Neuron (in vitro differentiated cells): ENCODE measurements around the gene ENO4.

ENCODE experiments used
- H2AFZ ChIP-seq: one replicate; pipeline ENCODE4 v1.6.1; 2013; ENCODE audit warnings: low read depth, mild to moderate bottlenecking, inconsistent platforms, low read length, moderate library complexity
- H3K27me3 ChIP-seq: one replicate; pipeline ENCODE4 v1.6.1; 2013; ENCODE audit warnings: low read length; ENCODE audit not compliant: insufficient read depth
- H3K36me3 ChIP-seq: one replicate; pipeline ENCODE4 v1.6.1; 2013; ENCODE audit warnings: low read length; ENCODE audit not compliant: insufficient read depth
- H3K4me1 ChIP-seq: one replicate; pipeline ENCODE4 v1.6.1; 2013; ENCODE audit warnings: low read length; ENCODE audit not compliant: insufficient read depth
- H3K4me3 ChIP-seq: 2 replicates; pipeline ENCODE4 v1.5.1; 2013; ENCODE audit warnings: mild to moderate bottlenecking, low read length, moderate library complexity
- H3K9me3 ChIP-seq: one replicate; pipeline ENCODE4 v1.6.1; 2013; ENCODE audit warnings: low read length

The ENO4 gene

DNA sequence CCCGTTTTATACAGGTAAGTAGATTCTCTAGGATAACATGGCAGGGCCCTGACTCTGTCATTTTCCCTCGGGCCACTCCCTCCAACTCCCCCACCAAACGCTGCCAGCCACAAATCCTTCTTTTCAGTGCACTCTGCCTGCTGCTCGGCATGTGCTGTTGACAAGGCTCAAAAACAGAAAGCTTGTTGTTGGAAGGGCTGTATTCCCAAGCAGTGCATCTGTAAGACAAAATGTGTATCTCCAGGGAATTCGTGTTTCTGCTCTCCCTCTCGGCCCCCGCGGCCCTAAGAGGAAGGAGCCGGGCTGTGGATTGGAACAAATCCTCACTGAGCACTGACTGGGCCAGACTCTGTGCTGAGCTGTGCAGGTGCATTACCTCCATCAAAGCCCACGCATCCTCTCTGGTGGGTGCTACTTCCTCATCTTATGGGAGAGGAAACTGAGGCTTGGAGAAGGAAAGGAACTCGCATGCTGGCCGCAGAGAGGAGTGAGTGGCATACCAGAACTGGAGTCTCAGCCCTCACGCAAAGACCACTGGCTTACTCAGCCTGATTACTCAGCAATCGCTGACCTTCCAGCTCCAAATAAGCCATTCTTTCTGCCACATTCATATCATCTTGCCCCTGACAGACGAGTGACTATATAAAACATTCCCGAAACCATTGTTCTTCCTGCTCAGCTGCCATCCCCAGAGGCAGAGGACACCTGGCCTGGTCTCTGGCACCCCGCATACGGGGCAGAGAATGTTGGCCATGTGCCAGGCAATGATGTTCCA lies 33.5 kb upstream of the ENO4 start:
- Histone ChIP-seq H3K4me1 (no peaks in the 10 kb centered on the region), H2AFZ (no peak overlapping the region), H3K36me3 (no peaks in the 10 kb centered on the region), H3K4me3 (no peak overlapping the region), H3K9me3 (no peaks in the 10 kb centered on the region), H3K27me3 (peaks cover 15% of the 10 kb centered on the region)

DNA sequence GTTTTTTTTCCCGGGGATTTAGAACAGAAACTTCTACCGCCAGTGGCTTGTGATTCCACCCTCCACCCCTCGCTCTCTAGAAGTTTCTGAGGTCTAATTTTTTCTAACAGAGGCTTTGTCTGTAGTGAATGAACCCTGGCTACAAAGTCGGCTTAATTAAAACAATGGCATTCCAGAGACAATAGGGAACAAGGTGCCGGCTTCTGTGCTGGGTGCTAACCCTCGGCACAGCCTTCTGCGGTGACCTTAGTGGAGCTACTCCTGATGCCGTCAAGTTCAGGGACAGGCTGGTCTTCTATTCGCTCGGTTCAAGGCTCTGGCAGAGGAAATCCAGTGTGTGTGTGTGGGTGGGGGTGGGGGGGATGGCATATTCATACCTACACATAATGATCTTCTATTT lies 32.1 kb upstream of the ENO4 start:
- Histone ChIP-seq H3K9me3 (no peaks in the 10 kb centered on the region), H3K27me3 (peaks cover 15% of the 10 kb centered on the region), H3K4me1 (no peaks in the 10 kb centered on the region), H3K36me3 (no peaks in the 10 kb centered on the region), H3K4me3 (no peak overlapping the region), H2AFZ (no peak overlapping the region)

DNA sequence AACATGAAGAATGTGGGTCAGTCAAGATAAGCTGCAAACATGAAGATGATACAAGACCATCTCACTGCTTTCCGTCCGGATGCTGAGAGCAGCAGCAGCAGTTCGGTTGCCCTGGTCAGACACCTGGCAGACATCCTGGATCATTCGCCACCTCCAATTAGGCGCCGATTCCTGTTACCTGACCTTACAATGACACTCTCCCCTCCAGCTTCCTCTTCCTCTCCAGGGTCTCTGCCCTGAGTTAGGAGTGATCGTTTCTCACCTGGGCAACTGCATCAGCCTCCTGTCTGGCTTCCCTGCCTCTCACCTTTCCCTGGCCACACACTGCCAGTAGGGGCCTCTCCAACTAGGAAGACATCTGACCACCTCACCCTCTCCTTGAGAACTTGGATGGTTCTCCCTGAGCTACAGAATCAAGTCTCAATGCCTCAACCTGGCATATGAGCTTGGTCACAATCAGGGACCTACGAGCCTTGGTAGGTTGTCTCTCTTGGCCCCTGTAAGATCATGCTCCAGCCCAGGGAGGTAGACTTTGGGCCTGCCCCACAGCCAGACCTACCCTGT lies 31.4 kb upstream of the ENO4 start:
- no peak overlapping the region for H3K4me3 ChIP-seq
- no peaks in the 10 kb centered on the region for H3K4me1 ChIP-seq
- no peaks in the 10 kb centered on the region for H3K36me3 ChIP-seq
- peaks cover 15% of the 10 kb centered on the region for H3K27me3 ChIP-seq
- H3K9me3 ChIP-seq = no peaks in the 10 kb centered on the region
- H2AFZ ChIP-seq = no peak overlapping the region

DNA sequence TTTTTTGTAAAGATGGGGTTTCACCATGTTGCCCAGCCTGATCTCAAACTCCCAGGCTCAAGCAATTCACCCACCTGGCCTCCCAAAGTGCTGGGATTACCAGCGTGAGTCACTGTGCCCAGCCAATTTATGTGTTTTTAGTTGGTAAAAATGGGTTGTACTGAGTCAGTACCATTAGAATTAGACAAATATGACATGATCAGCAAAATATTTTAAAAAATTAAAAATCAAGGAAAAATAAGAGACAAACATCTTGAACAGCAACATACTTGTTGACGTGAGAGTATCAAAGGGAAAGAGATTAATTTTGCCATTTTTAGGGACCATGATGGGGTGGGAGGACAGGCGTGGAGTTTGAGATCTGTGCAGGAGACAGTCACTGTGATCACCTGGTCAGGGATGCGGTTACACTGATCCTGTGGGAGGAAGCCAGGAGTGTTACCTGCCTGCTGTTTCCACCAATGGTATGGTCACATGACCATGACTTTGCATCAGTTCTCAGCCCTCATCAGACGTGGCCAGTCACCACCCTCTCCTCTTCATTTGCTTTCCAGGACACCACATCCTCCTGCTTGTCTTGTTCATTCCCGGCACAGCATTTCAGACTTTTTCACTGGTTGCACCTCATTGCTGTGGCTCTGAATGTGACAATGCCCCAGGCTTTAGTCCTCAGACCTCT lies 29.2 kb upstream of the ENO4 start:
- no peaks in the 10 kb centered on the region for H3K4me1 ChIP-seq
- no peak overlapping the region for H2AFZ ChIP-seq
- no peak overlapping the region for H3K4me3 ChIP-seq
- no peaks in the 10 kb centered on the region for H3K9me3 ChIP-seq
- H3K36me3 ChIP-seq = no peaks in the 10 kb centered on the region
- H3K27me3 ChIP-seq = peaks cover 15% of the 10 kb centered on the region

DNA sequence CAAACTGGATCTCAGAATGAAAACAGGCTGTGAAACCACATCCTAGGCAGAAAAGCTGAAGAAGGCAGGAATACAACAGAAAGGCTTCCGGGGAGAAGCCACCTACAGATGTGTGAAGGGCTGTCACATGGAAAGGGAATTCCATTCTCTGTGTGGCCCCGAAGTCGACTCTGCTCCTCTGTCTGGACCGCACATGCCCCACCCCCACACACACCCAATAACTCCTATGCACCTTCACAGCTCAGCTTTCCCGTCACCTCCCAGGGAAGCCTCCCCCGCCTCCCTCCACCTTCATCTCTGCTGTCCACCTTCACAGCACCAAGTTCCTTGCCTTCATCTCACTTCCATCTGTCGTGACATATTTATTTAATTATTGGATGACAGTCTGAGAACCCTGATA lies 23.4 kb upstream of the ENO4 start:
- Histone ChIP-seq H3K4me1 (no peaks in the 10 kb centered on the region), H3K9me3 (no peaks in the 10 kb centered on the region), H3K27me3 (peaks cover 9% of the 10 kb centered on the region), H2AFZ (no peak overlapping the region), H3K36me3 (no peaks in the 10 kb centered on the region), H3K4me3 (no peak overlapping the region)

DNA sequence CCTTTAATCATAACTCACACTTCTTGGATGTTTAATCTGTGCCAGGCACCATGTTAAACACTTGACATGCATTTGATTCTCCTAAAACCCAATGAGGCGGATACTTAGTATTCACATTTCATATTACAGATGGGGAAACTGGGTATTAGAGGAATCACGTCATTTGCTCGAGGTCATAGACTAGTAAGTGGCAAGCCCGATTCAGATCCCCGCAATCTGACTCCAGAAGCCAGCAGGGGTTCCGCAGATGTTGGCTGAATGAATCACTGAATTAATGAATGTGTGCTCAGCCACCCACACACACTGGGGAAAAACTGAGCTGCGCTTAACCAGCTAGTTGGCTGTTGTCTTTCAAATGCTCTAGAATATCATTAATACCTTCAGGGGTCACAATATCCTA lies 22.5 kb upstream of the ENO4 start:
- Histone ChIP-seq H3K4me1 (no peaks in the 10 kb centered on the region), H3K4me3 (no peak overlapping the region), H3K9me3 (no peaks in the 10 kb centered on the region), H3K27me3 (peaks cover 9% of the 10 kb centered on the region), H3K36me3 (no peaks in the 10 kb centered on the region), H2AFZ (no peak overlapping the region)

DNA sequence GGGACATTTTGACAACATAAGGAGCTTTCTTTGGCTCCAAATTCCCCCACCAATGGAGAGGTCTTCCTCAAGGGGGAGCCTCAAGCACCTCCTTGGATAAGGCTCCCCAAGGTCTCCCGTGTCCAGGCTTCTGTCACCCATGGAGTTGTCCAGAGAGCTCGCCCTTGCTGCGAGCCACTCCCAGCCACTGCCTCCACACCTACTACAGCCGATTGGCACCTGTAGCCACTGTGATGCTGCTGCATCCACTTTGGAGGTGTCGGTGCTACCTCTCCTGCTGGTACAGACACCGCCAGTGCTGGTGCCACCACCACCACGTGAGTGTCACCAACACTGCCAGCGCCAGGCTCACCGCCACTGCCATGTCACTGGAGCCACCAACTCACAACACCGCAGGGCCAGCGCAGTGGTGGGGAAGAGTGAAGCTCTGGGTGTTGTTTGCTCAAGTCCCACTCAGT lies 22.1 kb upstream of the ENO4 start:
- H3K4me3 ChIP-seq = no peak overlapping the region
- H2AFZ ChIP-seq = no peak overlapping the region
- no peaks in the 10 kb centered on the region for H3K9me3 ChIP-seq
- H3K27me3 ChIP-seq = peaks cover 9% of the 10 kb centered on the region
- H3K36me3 ChIP-seq = no peaks in the 10 kb centered on the region
- H3K4me1 ChIP-seq = no peaks in the 10 kb centered on the region

DNA sequence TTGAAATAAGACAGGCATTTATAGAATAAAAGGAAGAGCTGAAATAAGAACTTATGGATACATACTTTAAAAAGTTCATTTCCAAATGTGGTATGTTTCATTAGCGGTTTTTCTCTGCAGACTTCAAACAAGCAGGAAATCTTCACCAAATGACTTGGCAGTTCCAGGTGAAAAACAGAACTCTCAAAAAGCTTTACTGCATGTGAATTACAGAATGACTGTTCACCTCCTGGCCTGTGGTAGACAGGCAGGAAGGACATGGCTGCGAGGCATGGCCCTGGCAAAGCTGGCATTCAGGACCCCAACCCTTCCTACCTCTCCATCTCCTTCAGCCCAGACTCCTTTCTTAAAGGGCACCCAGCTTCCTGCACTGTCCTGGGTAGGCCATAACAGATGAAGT lies 21.2 kb upstream of the ENO4 start:
- Histone ChIP-seq H3K27me3 (peaks cover 9% of the 10 kb centered on the region), H2AFZ (no peak overlapping the region), H3K36me3 (no peaks in the 10 kb centered on the region), H3K4me3 (no peak overlapping the region), H3K9me3 (no peaks in the 10 kb centered on the region), H3K4me1 (no peaks in the 10 kb centered on the region)

DNA sequence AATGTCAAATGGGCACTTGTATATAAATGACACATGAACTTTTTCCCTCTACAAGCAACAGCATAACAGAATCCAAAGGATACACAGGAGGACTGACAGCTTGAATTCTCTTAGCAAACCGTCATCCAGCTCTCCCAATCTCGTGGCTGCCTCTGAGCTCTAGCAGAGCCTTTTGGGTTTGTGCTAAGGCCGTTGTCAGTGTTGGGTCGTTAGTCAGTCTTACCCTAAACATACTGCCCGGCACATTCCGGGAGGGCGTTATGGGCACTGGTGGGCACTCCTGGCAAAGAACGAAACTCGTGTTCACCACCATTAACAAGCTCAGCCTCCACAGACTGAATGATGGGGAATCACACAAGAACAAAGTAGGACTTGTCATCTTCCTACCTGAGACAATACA lies 19.6 kb upstream of the ENO4 start:
- peaks cover 13% of the 10 kb centered on the region for H3K27me3 ChIP-seq
- no peaks in the 10 kb centered on the region for H3K9me3 ChIP-seq
- H3K36me3 ChIP-seq = no peaks in the 10 kb centered on the region
- no peaks in the 10 kb centered on the region for H3K4me1 ChIP-seq
- H3K4me3 ChIP-seq = no peak overlapping the region
- H2AFZ ChIP-seq = no peak overlapping the region

DNA sequence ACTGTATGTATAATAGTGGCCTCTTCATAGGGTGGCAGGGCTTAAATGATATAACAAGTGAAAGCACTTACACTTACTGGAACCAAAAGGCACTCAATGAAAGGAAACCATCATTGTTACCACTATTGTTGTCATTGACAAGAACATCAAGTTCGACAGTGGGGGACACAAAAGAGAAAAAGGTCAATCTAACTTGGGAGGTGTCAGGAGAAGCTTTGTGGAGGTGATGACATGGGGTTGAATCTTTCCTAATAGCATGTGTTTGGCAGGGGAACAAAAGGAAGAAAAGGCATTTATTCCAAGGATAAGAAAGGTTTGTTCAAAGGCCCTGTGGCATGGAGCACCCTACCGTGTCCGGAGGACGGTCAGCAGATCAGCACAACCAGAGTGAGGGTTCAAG lies 18.2 kb upstream of the ENO4 start:
- no peak overlapping the region for H3K4me3 ChIP-seq
- H3K27me3 ChIP-seq = peaks cover 25% of the 10 kb centered on the region
- H3K36me3 ChIP-seq = no peaks in the 10 kb centered on the region
- H3K9me3 ChIP-seq = no peaks in the 10 kb centered on the region
- peaks cover 5% of the 10 kb centered on the region for H3K4me1 ChIP-seq
- no peak overlapping the region for H2AFZ ChIP-seq

DNA sequence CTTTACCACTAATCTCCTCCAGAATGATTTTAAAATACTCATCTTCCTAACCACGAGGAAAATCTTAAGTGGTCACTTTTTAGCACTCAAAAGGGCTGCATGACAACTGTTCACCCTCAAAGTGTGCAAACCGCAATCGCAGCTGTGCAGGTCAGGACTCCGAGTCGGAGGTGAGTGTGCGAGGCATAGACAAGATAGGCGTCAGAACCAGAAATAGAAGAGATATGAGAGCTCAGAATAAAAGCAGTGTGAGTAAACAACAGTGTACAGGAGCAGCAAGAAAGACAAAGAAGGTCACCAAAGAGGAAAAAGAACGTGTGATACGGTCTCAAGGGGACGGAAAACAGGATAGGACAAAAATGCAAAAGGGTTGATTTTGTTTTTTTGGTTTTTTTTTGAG lies 17.5 kb upstream of the ENO4 start:
- peaks cover 31% of the 10 kb centered on the region for H3K27me3 ChIP-seq
- H3K9me3 ChIP-seq = no peaks in the 10 kb centered on the region
- no peak overlapping the region for H2AFZ ChIP-seq
- H3K4me1 ChIP-seq = peaks cover 11% of the 10 kb centered on the region
- no peaks in the 10 kb centered on the region for H3K36me3 ChIP-seq
- H3K4me3 ChIP-seq = no peak overlapping the region

DNA sequence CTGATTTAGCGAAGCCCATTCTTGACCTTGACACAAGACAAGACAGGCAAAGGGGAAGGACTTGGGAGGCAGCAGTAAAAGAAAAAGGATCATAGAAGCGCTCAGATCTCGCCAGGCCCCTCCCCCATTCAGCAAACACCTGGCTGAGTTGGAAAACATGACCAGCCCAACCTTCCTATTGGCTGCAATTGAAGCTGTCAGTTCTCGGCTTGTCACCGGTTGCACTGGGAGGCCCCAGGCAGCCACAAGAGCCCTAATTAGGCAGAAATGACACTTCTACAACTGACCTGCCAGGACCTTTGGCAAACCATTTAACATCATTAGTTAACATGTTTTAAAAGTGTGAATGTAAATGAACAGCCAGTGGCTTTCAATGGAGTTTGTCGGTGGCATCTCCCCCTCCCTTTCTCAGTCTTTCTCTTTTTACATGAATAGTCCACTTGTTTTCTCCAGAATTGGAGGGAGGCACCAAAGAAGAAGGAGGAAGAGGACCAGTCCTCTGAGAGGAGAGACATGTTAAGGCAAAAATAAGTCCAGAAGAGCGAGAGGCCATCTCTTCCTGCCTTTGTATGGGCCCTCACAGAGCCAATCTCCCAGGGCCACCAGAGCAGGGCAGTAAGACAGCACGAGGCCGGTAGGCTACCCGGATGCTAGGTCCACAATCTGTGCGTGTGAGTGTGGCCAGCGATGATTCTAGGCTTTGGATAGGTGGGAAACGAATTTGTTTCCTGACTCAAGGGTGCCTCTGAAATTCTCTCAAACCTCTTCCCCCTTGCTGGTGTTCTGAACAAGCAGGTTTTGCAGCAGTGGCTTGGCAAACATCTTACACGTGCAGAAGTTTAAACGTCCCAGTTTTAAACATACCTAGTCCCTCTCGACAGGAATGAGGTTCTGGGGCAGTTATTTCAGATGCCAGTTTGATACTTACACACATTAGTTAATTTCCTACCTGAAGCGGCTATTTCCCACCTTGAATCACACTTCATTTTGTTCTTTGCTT lies 15.0 kb upstream of the ENO4 start:
- H3K36me3 ChIP-seq = no peaks in the 10 kb centered on the region
- H3K4me3 ChIP-seq = no peak overlapping the region
- peaks cover 11% of the 10 kb centered on the region for H3K4me1 ChIP-seq
- H3K27me3 ChIP-seq = peaks cover 33% of the 10 kb centered on the region
- no peaks in the 10 kb centered on the region for H3K9me3 ChIP-seq
- H2AFZ ChIP-seq = no peak overlapping the region
